DMS153 treated with DMSO at 0.1 percent for 48 hours (cell line): ENCODE data around the gene KDELR1.
"Not testable (repeated sequence)": the region's sequence is repeated elsewhere in the genome, so short reads cannot be mapped to it uniquely, and the experiment has no call there.

Experiments used
- DNase-seq: peaks from one replicate; lab custom pipeline; 2025; ENCODE audit not compliant: unreplicated experiment; lab: John Stamatoyannopoulos, UW

KDELR1 gene

DNA sequence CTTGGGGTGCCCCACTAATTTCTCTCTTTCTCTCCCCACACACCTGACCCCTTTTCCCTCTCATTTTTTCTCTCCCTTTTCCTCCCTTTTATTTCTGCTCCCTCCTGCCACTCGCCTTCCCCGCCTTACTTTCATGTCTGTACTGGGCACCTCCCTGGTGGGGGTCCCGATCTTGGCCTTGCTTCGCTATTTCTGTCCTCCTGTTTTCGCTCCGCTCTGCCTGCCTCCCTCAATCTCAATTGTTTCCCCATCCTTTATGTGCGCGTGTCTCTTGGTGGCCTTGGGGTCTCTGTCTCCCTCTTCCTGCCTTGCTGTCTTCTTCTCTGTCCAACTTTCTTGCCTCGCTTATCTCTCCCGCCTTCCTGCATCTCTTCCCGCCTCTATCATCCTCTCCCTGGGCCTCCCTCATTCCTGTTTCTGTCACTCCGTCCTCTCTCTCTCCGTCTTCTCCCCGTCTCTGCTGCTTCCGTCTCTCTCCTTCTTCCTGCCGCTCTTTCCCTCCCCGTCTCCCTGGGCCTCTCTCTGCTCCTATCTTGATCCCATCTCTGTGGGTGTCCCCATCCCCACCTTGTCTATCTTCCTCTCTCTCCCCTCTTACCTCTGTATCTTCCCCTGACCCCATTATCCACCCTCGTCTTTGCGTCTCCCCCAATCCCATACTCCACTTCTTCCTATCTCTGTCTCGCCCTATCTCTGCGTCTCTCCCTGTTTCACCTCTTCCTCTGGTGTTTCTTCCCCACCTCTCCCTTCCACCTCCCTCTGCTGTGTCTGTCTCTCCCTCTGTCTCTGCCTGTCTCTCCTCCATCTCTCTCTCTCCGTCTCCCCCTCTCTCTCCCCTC, 6.1 kb upstream of the KDELR1 start:
- DNase-seq: no peak

DNA sequence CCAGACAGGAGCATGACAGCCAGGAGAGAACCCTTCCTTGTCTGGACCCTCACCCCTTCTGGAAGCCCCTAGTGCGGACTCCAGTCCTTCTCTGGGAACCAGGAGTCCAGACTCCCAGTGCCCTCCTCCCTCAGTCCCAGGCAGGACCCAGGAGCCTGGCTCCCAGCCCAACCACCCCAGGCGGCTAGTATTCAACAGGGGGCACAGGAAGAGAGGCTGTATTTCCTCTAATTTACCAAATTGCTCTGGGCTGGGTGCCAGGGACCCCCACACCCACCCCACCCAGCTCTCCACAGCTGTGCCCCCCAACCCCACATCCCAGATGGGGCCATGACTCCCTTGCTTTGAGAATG, 5.4 kb upstream of the KDELR1 start:
- no peak for DNase-seq

DNA sequence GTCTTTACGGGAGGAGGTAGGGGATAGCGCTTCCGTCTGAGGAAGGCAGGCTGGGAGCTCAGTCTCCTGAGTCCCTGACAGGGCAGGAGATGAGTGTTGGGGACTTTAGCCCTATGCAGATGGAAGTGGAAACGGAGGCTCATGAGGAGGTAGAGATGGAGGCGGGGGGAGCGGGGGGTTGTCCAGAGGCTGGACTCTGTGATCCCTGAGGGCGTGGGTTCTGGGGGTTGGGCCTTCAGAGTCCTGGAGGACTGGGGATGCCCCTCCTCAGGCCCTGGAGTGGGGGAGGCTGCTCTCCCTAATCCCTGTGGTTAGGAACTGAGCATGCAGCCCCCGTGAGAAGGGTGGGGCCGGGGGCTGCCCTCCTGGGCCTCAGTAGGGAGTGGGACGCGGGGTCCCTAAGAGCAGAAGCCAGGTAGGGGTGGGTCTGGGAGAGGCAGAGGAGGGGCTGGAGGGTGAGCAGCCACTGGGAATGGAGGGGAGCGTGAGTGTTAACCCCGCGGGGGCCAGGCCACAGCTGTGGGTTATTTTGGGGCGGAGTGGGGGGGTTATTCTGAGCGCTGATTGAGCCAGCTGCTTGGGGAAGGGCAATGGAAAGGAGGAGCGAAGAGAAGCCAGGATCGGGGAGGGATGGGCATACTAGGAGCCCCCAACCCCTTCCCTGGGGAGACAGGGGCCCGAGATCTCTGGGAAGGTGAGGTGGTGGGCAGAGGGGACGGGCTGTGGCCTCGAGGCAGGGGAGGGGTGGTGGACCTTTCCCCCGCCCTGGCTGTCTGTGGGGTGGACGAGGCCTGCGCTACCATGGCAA, 4.9 kb upstream of the KDELR1 start:
- DNase-seq: no peak

DNA sequence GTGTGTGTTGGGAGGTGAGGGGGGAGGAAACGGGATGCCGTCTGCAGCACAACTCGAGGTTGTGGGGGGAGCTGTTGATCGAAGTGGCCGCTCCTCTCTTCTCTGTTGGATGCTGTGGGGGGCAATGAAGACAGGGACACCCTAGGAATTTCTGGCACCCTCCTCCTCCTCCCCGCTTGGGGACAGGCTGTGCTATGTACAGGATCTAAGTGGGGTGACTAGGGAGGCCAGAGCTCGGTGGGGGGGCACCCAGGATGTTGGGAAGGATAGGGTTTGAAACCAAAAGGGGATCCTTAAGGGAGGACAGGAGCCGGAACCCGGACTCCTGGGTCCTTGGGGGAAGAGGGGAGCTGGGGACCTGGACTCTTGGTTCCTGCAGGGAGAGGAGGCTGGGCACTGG, 4.1 kb upstream of the KDELR1 start:
- DNase-seq: no peak

DNA sequence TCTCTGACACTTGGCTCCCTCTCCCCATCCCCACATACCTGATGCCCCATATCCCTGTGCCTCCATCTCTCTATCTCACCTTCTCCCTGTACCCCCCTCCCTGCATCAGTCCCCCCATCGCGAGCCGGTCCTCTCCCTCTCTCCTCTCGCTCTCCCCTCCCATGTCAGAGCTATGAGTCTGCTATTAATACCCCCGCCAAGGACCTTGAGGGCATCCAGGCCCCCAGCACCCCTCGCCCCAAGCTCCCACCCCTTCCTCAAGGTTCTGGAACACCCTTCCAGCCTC, 3.8 kb upstream of the KDELR1 start:
- DNase-seq: no peak

DNA sequence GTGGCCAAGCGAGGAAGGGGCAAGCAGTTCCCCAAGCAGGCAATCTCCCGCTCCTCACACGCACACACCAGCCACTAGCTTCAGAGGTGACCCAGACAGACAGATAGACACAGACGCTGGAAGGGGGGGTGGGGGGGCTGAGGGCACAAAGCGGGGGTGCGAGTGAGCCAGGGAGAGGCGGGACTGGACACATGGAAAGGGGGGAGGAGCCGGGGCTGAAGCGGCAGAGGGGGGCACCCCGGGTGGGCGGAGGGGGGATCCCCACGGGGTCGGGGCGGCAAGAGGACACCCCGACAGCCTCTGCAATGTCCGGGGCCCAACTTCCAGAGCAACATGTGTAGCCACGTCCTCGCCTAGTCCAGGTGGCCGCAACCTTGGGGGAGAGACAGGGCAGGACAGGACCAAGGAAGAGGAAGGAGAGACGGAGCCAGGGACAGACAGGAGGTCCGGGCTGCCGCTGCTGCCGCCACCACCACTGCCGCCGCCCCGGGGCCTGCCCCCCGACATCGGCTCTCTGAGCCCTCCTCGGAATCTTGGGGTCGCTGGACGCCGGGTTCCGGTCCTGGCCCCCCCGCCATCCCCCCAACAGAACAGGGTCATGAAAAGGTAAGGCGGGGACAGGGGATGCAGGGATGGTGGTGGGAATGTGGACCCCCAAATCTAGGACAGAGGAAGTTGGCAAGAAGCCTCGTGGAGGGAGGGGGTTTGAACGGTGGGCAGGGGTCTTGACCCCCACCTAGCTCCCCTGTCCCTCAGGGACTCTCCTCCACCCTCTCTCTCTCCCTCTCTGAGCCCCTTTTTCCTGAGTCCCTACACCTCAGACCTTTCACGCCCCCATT, 3.2 kb upstream of the KDELR1 start:
- no peak for DNase-seq

DNA sequence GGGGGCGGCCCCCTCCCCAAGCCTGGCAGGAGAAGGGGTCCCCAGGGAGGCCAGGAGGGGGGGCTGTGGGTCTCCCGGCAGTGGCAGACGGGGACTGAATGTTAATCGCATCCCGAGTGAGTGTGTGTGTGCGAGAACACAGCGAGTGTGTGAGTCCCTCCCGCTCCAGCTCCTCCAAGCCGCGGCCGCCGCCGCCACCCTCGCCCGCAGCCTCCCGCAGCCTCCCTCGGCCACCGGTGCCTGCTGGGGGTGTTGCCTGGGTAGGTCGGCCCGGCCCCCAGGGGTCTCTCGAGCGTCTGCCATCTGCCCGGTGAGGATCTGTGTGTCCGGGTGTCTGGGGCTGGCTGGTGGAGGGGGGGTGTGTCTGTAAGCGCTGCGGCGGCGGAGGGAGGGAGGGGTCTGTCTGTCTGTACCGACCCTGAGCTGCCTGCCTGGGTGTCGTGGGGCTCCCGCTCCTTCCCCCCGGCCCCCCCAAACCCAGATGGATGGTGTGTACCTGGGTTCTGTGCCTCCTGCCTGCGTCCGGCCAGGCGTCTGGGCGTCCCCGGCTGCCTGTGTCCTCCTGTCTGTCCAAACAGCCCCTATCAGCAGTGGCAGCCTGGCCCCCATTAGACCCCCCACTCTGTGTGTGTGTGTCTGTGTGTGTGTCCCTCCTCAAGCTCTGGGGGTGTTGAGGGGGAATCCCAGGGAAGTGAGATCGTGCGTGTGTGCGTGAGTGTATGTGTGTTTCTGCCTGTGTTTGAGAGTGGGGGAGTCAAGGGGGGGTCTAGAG, 2.4 kb upstream of the KDELR1 start, which contains the start of gene GRIN2D:
GRIN2D (plus strand) TSS at position 110 of the 772 bp plus-strand sequence. CDS start 4,725 bp downstream, outside the sequence.
- no peak for DNase-seq

DNA sequence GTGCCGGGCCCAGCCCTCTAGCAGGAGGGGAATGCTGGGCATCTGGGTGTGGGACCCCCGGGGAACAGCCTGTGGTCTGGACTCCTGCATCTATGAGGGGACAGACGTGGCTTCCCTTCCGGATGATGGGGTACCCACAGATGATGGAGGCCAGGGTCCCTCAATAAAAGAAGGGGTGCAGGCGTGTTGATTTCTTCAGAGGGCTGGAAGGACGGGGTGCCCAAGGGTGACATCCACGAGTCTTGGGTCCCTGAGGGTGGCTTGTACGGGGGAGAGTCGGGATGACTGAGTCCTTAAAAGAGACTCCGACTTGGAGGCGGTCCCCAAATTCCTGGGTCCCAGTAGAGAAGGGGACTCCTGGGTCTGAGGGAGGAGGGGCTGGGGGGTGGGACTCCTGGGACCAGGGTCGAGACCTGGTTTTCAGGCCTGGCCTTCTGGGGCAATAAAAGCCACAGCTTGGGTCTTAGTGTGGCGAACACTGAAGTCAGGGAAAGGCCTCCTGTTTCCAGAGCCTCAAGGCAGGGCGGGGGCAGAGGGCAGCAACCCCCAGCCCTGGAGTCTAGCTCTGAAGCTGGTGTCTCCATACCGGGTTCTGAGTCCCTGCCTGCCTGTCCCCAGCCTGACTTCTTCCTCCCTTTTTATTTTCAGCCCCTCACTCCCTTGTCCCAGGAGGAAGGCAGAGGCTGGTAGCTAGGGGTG, 1.7 kb upstream of the KDELR1 start:
- DNase-seq: no peak

DNA sequence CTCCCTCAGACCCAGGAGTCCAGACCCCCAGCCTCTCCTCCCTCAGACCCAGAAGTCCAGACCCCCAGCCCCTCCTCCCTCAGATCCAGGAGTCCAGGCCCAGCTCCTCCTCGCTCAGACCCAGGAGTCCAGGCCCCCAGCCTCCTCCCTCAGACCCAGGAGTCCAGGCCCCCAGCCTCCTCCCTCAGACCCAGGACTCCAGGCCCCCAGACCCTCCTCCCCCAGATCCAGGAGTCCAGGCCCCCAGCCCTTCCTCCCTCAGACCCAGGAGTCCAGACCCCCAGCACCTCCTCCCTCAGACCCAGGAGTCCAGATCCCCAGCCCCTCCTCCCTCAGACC, 624 bp upstream of the KDELR1 start:
- not testable (repeated sequence) for DNase-seq

DNA sequence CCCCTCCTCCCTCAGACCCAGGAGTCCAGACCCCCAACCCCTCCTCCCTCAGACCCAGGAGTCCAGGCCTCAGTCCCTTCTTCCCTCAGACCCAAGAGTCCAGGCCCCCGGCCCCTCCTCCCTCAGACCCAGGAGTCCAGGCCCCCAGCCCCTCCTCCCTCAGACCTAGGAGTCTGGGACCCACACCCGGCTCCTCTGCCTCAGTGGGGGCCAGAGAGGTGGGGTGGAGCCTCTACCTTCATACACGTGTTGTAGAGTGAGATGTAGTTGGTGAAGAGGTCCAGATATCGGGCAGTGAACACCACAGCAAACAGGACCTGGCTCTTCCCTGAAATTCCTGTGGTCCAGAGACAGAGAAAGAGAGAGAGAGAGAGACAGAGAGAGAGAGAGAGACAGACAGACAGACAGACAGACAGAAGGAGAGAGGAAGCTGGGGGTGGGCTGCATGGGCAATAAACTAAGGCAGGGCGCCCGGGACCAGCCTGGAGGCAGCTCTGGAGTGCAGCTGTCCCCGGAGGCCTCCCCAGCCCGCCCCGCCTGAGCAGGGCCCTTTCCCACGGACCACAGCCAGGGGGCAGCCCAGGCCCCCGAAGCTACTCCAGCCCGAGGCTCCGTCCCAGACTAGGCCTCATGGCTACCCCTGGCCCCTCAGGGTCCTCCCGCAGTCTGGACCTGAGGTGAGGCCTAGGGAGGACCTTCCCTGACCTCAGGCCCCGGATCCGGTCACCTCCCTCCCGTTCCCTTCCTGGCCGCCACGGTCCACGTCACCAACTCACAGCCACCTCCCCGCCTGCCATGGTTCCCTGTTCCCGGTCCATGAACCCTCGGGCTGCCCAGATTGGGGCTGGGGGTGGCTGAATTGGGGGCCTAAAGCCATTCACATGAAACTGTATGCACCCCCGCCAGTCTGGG, 907 bp downstream of the KDELR1 start:
- DNase-seq: no peak

DNA sequence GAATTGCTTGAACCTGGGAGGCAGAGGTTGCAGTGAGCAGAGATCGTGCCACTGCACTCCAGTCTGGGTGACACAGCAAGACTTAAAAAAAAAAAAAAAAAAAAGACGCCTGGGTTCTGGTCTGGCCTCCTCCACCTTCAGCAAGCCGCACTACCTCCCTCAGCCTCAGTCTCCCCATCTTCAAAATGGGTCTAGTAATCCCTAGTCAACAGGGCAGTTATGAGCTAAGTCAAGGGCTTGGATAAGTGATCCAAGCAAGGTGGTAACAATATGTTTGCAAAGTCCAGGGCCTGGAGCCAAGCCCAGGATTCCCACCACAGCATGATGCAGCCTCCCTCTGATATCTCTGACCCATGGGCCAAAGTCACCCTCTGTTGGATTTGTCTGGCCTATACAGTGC, 4.4 kb downstream of the KDELR1 start:
- no peak for DNase-seq

DNA sequence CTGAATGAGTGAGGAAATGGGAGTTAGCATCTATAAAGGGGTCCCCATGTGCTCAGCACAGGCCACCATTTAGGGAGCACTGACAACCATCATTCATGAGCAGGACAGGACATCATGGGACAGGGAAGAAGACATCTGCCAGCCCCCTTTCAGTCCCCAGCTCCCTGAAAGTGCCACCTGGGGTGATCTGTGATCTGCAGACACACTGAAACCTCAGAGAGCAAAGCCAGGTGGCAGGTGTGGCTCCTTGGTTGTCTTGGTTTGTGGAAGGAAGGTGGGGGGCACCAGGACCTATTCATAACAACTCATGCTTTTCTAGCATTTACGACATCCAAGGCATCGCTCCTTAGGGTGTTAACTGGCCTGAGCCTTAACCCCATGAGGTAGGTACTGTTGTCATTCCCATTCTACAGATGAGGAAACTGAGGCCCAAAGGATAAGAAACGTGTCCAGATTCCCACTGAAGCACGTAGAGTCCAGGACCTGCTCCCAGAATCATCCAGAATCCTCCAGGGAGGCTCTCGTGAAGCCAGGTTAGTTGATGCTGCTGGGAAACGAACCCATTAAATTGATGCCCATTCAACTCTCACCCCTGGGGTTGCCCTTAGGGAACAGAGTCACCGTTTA, 5.8 kb downstream of the KDELR1 start:
- DNase-seq: no peak

DNA sequence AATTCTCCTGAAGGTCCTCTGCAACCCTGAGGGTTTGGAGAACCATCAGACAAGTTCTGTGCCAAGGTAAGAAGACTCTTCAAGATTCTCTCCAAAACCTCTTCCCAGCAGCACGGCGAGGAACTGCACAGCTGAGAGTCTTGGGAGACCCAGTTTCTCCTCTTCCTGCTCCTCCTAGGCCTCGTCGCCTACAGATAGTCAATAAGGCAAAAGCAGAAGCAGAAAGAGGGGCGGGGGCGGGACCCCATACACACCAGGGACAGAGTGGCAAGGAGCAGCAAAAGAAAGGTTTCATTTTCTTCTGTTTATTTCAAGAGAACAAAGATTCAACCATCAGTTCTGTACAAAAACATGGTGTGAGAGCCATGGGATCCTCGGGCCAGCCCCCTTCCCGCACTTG, 9.1 kb downstream of the KDELR1 start:
- no peak for DNase-seq

DNA sequence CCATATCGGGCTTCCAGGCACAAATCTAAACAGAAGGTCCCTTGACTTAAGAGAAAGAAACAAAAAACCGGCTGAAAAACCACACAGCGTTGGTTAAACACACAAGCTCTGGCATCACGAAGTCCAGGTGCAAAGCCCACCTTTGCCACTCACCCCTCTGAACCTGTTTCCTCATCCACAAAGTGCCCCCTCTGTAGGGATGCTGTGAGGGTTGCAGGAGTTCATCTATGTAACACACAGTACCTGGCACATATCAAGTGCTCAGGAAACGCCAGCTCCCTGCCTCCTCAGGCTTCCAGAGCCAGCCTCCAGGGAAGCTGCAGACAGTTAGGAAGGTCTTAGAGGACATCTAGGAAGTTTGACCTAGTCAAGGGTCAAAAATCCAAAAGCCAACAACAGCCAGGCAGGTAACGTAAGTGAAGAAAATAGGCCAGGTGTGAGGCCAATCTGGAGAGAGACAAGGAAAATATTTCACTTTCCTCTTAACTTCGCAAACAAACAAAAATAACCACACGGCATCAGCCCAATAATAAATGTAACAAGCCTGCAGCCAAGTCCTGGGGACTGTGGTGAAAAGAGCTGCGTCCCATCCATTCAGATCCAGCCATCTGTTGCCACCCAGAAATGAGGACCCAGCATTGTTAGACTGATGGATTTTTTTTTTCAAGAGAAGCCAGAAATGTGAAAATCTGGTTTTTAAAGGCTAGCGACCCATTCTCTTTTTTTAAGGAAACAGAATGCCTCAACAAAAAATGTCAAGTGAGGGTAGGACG, 10.0 kb downstream of the KDELR1 start:
- DNase-seq: no peak

DNA sequence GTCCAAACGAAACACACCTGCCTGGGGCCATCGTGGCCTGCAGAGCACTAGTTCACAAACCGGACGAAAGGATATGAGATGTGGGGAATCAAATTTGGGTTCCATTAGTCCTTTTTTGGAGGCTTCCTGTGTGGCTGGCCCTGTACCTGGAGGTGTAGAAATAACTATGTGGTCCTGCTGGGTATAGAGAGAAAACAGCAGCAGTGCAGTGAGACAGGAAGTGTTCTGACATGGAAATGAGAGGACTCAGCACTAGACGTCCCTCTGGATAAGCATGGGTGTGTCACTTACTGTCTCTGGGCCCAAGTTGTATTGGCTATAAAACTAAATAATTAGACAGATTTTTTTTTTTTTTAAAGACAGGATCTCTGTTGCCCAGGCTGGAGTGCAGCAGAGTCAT, 12.3 kb downstream of the KDELR1 start:
- DNase-seq: no peak

DNA sequence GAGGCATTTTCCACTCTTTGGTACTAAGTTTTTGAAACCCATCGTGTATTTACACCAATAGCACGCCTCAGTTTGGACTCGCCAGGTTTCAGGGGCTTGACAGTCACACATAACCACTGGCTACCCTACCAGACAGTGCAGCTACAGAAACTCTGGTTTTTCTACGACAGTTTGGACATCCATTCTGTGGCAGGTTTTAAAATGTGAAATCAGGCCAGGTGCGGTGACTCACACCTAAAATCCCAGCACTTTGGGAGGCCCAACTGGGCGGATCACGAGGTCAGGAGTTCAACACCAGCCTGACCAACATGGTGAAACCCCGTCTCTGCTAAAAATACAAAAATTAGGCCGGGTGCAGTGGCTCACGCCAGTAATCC, 13.2 kb downstream of the KDELR1 start:
- DNase-seq: no peak

DNA sequence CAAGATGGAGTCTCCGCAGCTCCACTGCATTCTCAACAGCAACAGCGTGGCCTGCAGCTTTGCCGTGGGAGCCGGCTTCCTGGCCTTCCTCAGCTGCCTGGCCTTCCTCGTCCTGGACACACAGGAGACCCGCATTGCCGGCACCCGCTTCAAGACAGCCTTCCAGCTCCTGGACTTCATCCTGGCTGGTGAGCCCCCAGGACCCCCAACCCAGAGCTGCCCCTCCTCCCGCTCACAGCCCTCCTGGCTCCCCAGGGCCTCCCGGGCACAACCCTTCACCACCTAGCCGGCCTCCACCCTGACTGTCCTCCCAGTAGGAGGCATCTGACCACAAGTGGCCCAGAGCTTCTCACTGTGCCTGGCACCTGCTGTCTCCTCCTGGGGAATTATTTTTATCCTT, 17.8 kb downstream of the KDELR1 start:
- no peak for DNase-seq

DNA sequence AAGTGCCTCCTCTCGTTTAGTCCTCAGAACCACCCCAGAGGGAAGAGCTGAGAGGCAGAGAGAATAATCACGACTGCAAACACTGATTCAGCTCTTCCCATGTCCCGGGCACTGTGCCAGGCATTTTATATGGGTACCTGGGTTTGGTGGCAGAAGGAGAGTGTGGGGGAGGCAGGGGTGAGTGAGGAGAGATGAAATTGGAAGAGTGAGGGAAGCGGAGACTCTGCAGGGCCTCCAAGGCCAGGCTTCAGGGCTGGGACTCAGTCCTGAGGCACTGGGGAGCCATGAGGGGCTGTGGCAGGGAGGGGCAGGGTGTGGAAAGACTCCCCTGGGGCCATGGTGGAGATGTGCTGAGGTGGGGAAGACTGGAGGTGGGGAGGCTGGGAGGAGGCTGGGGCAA, 18.4 kb downstream of the KDELR1 start:
- peak; percentile 77 for DNase-seq
